ENCODE data around the gene GALNTL6.

The GALNTL6 gene

DNA sequence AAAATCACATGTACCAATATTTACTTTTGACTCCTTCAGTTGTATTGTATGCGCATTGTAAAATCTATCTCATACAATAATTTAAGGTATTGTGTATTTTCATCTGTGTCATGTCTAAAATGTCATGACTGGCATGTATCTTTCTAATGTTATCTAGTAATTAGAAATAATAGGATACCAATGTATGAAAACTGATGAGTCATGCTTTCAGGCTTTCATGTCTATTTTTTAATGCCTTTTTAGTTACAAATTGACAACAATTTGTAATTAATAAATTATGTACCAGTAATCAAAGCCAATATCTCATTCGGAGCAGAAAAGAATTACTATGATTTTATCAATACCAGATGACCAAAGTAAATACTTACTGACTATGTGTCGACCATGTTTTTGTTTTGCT, 107.7 kb downstream of the GALNTL6 start:
- Histone ChIP-seq H3K36me3 (ENCODE audit: low read length) (no peaks in the 10 kb centered on the region), H3K9me2 (replicated peaks; ENCODE audit: insufficient read depth, low read length) (no peaks in the 10 kb centered on the region), H3K27me3 (ENCODE audit: low read length) (no peaks in the 10 kb centered on the region), H3F3A (ENCODE audit: insufficient read depth) (no peaks in the 10 kb centered on the region), H4K20me1 (ENCODE audit: low read depth, low read length) (no peaks in the 10 kb centered on the region), H3K79me2 (ENCODE audit: insufficient read depth, low read length) (no peaks in the 10 kb centered on the region), H2AFZ (ENCODE audit: low read depth, low read length, severe bottlenecking) (no peak overlapping the region), H3K4me3 (ENCODE audit: insufficient read depth, low read length, poor library complexity, severe bottlenecking) (no peak overlapping the region), H3K9me3 (ENCODE audit: insufficient read depth, low read length) (no peaks in the 10 kb centered on the region), H3K9ac (ENCODE audit: low read length) (no peak overlapping the region), H3K4me2 (ENCODE audit: low read depth, low read length, poor library complexity, severe bottlenecking) (no peak overlapping the region), H3K27ac (ENCODE audit: low read depth, low read length) (no peak overlapping the region)
- TF ChIP-seq, protein P1, sequence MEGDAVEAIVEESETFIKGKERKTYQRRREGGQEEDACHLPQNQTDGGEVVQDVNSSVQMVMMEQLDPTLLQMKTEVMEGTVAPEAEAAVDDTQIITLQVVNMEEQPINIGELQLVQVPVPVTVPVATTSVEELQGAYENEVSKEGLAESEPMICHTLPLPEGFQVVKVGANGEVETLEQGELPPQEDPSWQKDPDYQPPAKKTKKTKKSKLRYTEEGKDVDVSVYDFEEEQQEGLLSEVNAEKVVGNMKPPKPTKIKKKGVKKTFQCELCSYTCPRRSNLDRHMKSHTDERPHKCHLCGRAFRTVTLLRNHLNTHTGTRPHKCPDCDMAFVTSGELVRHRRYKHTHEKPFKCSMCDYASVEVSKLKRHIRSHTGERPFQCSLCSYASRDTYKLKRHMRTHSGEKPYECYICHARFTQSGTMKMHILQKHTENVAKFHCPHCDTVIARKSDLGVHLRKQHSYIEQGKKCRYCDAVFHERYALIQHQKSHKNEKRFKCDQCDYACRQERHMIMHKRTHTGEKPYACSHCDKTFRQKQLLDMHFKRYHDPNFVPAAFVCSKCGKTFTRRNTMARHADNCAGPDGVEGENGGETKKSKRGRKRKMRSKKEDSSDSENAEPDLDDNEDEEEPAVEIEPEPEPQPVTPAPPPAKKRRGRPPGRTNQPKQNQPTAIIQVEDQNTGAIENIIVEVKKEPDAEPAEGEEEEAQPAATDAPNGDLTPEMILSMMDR (IDR thresholded peaks at IDR 0.05; ENCODE audit: insufficient read depth, low read length, poor library complexity, severe bottlenecking): no peak
- no peak for TF ChIP-seq EZH2phosphoT487 (conservative IDR thresholded peaks at IDR 0.05; ENCODE audit: low read length)

DNA sequence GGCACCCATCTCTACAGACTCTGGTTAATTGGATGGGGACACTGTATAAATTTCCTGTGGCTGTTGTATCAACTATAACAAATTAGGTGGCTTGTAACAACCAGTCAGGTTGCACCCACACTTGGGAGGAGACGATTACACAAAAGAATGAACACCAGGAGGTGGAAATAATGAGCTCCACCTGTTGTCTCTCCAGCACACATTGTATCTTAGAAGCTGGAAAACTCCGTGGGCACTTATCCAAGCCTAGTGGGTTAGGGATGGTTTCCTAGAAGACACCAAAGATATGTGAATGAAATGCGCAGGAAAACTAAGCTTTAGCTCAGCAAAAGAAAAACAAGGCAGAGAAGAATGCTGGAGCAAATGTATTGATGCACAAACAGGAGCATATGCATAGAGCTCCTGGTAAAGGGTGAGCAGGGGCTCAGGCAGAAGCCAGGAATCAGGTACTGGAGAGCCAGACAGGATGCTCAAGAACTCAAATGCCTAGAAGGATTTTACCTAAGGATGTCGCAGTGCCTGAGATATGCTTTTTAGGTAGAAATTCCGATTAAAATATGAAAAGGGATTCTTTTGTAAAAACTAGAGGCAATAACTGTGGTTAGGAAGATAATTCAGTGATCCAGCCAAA, 111.7 kb downstream of the GALNTL6 start:
- H3K4me3 ChIP-seq (ENCODE audit: insufficient read depth, low read length, poor library complexity, severe bottlenecking): no peak overlapping the region
- no peaks in the 10 kb centered on the region for H3K79me2 ChIP-seq (ENCODE audit: insufficient read depth, low read length)
- H2AFZ ChIP-seq (ENCODE audit: low read depth, low read length, severe bottlenecking): no peak overlapping the region
- H3F3A ChIP-seq (ENCODE audit: insufficient read depth): no peaks in the 10 kb centered on the region
- no peaks in the 10 kb centered on the region for H3K9me3 ChIP-seq (ENCODE audit: insufficient read depth, low read length)
- H3K27me3 ChIP-seq (ENCODE audit: low read length): no peaks in the 10 kb centered on the region
- no peak overlapping the region for H3K27ac ChIP-seq (ENCODE audit: low read depth, low read length)
- TF ChIP-seq, protein P1 (IDR thresholded peaks at IDR 0.05; ENCODE audit: insufficient read depth, low read length, poor library complexity, severe bottlenecking): no peak
- no peak for TF ChIP-seq EZH2phosphoT487 (conservative IDR thresholded peaks at IDR 0.05; ENCODE audit: low read length)
- no peak overlapping the region for H3K4me2 ChIP-seq (ENCODE audit: low read depth, low read length, poor library complexity, severe bottlenecking)
- no peak overlapping the region for H3K9ac ChIP-seq (ENCODE audit: low read length)
- H3K36me3 ChIP-seq (ENCODE audit: low read length): no peaks in the 10 kb centered on the region
- no peaks in the 10 kb centered on the region for H4K20me1 ChIP-seq (ENCODE audit: low read depth, low read length)
- no peaks in the 10 kb centered on the region for H3K9me2 ChIP-seq (replicated peaks; ENCODE audit: insufficient read depth, low read length)

DNA sequence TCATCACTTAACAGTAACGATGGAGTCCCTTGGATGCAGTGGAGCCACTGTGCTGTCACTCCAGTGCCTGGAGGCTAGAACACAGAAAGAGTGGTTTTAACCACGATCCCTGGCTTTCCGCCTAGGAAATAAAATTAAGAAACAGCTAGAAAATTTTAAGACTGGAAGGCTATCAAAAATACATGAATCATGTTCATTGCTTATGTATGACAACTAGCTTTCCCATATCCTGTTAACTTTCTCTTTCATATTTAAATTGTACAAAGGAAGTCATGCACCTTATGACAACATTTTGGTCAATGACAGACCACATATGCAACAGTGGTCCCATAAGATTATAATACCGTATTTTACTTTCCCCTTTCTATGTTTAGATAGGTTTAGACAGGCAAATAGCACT, 115.1 kb downstream of the GALNTL6 start:
- Histone ChIP-seq H3K9ac (ENCODE audit: low read length) (no peak overlapping the region), H3K4me3 (ENCODE audit: insufficient read depth, low read length, poor library complexity, severe bottlenecking) (no peak overlapping the region), H3F3A (ENCODE audit: insufficient read depth) (no peaks in the 10 kb centered on the region), H2AFZ (ENCODE audit: low read depth, low read length, severe bottlenecking) (no peak overlapping the region), H3K27ac (ENCODE audit: low read depth, low read length) (no peak overlapping the region), H3K36me3 (ENCODE audit: low read length) (no peaks in the 10 kb centered on the region), H4K20me1 (ENCODE audit: low read depth, low read length) (no peaks in the 10 kb centered on the region), H3K27me3 (ENCODE audit: low read length) (no peaks in the 10 kb centered on the region), H3K79me2 (ENCODE audit: insufficient read depth, low read length) (no peaks in the 10 kb centered on the region), H3K9me3 (ENCODE audit: insufficient read depth, low read length) (no peaks in the 10 kb centered on the region), H3K4me2 (ENCODE audit: low read depth, low read length, poor library complexity, severe bottlenecking) (no peak overlapping the region), H3K9me2 (replicated peaks; ENCODE audit: insufficient read depth, low read length) (no peaks in the 10 kb centered on the region)
- TF ChIP-seq, protein P1 (IDR thresholded peaks at IDR 0.05; ENCODE audit: insufficient read depth, low read length, poor library complexity, severe bottlenecking): no peak
- no peak for TF ChIP-seq EZH2phosphoT487 (conservative IDR thresholded peaks at IDR 0.05; ENCODE audit: low read length)
